Amniotic epithelial cell (primary cell): Measurements from ENCODE around the gene HOXB7.

Experiments used
- DNase-seq: peaks from one replicate; pipeline ENCODE4 v3.0.0-alpha.2; 2010; ENCODE audit warnings: low read depth

The HOXB7 gene

DNA sequence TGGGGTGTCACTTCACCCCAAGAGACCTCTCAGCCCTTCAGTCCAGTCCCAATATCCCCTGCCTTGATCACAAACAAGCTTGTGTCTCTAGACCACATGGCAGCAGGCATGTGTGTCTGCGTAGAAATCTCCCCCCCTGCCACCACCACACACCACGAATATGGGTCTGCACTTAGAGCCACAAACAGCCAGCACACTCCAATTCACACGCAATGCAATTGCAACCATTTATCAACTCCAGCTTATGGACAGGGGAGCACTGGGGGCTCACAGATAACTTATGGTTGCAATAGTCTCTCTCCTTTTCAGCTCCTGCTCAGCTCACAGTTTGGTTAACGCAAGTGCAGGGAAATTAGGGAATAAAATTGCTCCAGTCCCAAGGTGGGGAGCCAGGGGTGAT is 12.8 kb upstream of the HOXB7 start:
- DNase-seq: no peak

DNA sequence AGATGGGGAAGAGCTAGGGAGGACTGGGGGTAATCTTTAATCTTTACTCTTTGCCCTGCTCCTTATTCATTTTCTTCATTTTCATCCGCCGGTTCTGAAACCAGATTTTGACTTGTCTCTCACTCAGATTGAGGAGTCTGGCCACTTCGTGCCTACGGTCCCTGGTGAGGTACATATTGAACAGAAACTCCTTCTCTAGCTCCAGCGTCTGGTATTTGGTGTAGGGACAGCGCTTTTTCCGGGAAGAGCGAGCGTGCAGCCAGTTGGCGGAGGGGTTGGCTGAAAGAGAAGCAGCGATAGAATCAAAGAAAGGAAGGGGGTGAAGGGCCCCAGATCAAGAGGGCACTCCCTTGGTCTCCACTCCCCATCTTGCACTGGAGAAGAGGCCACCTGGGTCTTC is 12.0 kb upstream of the HOXB7 start:
- no peak for DNase-seq

GRCh38 chr17:48621410-48622392 is 10.9 kb upstream of the HOXB7 start:
- DNase-seq: no peak

- no peak for DNase-seq
These were observed 9.8 kb upstream of the HOXB7 start for GRCh38 chr17:48620461-48621139.

GRCh38 chr17:48619826-48620449 is 9.1 kb upstream of the HOXB7 start:
- no peak for DNase-seq

- DNase-seq: peak; percentile 82
These were observed 7.6 kb upstream of the HOXB7 start for GRCh38 chr17:48618256-48618896.

DNA sequence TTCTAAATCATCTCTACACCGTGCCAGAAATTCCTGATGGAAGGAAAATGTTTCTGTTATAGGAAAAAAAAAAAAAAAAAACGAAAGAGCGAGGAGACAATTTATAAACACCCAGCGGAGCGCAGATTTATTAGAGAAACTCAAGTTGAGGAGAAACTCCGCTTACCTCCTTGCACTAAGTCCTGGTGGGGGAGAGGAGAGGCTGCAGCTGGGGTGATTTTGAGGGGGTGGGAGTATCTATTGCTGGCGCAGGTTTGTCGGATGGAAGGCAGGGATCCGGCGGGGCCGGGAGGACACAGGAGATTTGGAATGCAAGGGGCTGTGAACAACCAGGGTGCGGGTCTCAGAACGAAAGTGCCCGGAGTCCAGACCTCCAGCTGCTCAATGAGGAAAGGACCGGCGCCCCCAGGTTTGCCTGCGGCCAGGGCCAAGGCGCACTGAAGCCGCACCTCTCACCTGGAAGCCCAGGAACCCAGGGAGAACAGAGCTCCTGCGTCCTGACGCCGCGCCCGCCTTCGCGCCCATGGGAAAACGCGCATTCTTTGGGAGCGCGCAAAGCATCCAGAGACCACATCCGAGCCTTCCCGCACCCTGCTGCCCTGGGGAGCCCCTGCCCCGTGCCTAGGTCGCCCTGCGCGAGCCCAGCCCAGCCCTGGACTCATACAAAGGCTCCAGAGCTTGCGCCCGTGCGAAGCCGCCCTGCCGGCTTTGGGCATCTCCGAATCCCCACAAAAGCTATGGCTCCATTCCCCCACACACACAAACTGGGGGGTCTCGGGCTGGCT is 6.8 kb upstream of the HOXB7 start:
- peak; percentile 35 for DNase-seq

GRCh38 chr17:48616717-48617470 is 6.1 kb upstream of the HOXB7 start:
- peak; percentile 27 for DNase-seq

DNA sequence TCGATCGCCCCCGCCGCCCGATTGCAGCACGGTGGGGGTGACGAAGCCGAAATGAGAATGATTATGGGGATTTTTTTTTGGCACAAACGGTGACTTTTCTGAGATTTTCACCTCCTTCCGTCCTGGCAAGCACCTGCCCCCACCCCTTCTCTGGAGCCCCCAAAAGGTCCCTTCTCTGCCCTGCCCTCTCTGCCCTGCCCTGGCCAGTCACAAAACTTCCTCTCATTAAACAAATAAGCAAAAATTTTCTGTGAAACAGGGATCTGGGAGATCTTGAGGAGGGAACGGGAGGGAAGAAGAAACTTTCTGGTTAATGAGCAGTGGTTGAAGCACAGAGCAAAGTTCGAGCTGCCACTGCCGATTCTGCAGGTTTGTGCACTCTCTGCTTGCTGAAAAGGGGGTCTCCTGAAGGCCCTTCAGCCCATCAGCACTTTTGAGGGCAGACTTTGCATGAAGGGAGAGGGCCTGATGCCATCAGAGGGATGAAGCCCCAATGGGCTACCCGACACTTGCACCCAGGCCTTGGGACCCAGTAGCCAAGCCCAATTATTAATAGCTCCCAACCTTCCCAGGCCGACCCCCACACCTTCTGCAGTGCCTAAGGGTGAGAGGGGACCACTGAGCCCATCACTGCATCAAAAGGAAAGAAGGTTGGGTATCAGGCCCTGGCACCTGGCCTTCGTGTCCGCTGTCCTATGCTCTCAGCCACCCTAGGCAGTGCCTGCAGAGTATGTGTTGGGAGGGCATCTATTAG is 5.3 kb upstream of the HOXB7 start:
- peak; percentile 32 for DNase-seq

GRCh38 chr17:48615047-48615962 is 4.5 kb upstream of the HOXB7 start, which contains the start of gene HOXB8:
TSS of gene HOXB8 (minus strand) at chr17:48615292. CDS start at chr17:48614704, 588 bp downstream.
- peak; percentile 89 for DNase-seq

DNA sequence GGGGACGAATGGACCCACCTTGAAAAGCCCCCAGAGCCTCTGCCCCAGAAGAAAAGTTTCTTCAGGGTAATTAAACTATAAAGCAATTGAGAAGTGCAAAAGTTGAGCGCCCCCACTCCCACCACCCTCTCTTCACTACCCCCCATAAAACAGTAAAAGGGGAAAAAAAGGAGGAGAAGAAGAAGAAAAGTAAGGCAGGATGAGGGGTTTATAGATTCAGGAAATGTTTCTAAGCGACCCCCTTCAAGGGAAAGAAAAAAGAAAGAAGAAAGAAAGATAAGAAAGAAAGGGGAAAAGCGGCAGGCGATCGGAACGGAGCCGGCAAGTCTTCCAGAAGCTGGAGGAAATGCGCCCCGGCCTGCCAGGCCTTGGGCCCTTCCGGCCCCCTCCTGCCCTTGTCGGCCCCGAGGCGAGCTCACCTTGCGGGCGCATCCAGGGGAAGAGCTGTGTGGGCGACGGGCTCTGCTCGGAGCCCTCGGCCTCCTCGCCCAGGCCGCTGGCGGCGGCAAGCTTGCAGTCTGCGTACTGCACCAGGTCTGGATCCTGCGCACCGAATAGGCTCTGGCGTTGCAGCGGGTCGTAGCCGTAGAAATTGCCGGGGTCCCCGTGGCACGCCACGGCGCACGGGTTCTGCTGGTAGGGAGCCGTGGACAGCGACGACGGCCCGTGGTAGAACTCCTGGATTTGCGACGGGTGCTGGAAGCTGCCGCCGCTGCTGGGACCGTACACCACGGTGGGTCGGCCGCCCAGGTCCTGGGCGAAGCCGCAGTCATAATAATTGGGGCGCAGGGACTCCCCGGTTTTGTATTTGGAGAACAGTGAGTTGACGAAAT is 3.3 kb upstream of the HOXB7 start:
- peak; percentile 57 for DNase-seq

DNA sequence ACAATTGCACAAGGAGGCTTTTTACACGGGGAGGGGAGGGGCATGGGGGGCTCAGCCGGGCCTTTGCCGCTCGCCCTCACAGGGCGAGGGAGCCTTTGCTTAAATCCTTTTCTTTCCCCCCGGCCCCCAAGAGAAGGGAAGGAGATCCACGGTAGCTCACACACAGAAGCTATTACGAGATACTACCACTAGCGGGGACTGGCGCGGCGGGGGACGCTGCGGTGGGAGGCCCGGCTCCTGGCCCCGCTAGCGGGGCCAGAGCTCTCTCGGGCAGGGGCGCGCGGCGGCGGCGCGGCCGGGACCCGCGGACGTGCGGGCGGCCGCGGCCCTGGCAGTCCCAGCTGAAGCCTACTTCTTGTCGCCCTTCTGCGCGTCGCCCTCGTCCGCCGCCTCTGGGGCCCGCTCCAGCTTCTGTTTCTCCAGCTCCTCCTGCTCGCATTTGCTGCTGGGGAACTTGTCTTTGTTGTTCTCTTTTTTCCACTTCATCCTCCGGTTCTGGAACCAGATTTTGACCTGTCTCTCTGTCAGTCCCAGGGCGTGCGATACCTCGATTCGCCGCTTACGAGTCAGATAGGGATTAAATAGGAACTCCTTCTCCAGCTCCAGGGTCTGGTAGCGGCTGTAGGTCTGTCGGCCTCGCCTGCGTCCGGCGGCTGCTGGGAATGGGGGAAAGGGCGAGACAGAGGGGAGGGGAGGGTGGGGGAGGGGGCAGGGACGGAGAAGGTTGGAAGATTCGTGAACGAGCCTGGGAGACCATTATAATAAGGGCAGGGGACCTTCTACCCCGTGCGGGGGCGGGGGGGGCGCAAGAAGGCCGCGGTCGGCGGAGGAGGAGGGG is 2.3 kb upstream of the HOXB7 start:
- peak; percentile 68 for DNase-seq

- DNase-seq: peak; percentile 64
These were observed 1.6 kb upstream of the HOXB7 start for GRCh38 chr17:48612456-48612853.

DNA sequence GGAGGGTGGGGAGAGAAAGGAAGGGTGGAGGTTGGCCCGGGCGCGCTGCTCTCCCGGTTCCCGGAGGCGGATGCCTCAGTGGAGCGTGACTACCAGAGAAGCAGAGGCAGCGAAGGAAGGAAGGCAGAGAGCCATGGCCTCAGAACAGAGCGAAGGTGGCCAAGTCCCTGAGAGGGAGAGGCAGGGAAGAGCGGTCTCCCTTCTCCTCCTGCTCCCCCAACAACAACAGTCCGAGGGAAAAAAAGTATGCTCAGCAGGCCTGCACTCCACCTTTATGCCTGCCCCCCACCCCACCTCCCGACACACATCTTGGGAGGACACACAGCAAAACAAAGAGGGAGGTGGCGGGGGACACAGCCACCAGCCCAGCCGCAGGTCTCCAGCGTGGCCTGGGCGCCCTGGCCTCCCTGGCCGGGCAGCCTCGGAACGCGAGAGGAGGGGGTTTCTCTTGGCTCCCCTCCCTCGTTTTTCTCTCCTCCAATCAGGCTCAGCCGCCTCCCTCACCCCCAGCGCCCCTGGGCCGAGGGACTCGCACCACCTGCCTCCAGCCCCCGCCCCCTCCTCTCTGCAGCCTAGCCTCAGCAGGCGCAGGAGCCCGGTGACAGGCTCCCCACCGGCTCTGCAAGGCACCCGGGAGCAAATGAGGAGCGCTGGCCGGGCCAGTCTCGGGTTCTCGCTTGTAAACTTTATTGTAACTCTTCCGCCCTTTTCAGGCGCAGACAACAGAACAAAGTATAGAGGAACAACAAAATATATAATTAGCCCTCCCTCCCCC is 1.1 kb upstream of the HOXB7 start:
- DNase-seq: peak; percentile 47

DNA sequence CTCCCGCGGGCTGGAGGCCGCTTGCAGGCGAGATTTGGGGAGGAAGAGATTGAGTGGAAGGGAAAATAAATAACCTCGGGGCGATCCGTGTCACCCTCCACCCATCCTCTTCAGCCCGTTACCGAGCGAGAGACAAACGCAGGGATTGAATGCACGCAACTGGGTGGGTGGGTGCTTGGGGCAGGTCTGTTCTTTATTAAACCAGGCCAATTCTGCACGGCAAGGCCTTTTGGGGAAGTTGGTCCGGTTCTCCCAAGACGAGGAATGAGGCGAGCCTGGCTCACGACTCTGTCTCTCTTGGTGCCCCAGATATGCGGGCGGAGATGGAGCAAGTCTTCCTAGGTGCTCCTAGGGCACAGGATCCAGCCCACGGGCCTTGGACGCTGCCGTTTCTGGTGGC is 396 bp upstream of the HOXB7 start:
- peak; percentile 57 for DNase-seq

GRCh38 chr17:48609759-48610281 is 997 bp downstream of the HOXB7 start:
- peak; percentile 10 for DNase-seq
